HG03280 (cell line): ENCODE data around the gene IFI27.

Experiments
- ATAC-seq: cut with Tn5 transposase; IDR thresholded peaks from one replicate; pipeline ENCODE4 v1.9.1; 2021; ENCODE audit warnings: mild to moderate bottlenecking, moderate library complexity; ENCODE audit not compliant: unreplicated experiment

Gene IFI27

GRCh38 chr14:94102768-94103482, 7.6 kb upstream of the IFI27 start:
- no peak for ATAC-seq

- ATAC-seq = no peak
These were observed 6.9 kb upstream of the IFI27 start for GRCh38 chr14:94103554-94104150.

GRCh38 chr14:94104731-94105130, 5.8 kb upstream of the IFI27 start:
- no peak for ATAC-seq

- ATAC-seq = no peak
These were observed 653 bp upstream of the IFI27 start for GRCh38 chr14:94109915-94110250.

- ATAC-seq = no peak
These were observed 950 bp downstream of the IFI27 start for GRCh38 chr14:94111276-94112095.

GRCh38 chr14:94112513-94113063, 2.1 kb downstream of the IFI27 start:
- ATAC-seq = no peak

GRCh38 chr14:94113073-94113472, 2.5 kb downstream of the IFI27 start:
- ATAC-seq = no peak

GRCh38 chr14:94113490-94113889, 3.0 kb downstream of the IFI27 start:
- ATAC-seq = no peak

- ATAC-seq = no peak
These were observed 3.5 kb downstream of the IFI27 start for GRCh38 chr14:94113908-94114588.

GRCh38 chr14:94114589-94115057, 4.1 kb downstream of the IFI27 start:
- ATAC-seq = no peak

- no peak for ATAC-seq
These were observed 4.6 kb downstream of the IFI27 start for GRCh38 chr14:94115058-94115591.

GRCh38 chr14:94115631-94116030, 5.1 kb downstream of the IFI27 start:
- no peak for ATAC-seq

GRCh38 chr14:94116701-94117100, 6.2 kb downstream of the IFI27 start:
- ATAC-seq = no peak

- no peak for ATAC-seq
These were observed 7.3 kb downstream of the IFI27 start for GRCh38 chr14:94117856-94118255.

GRCh38 chr14:94119071-94119470, 8.5 kb downstream of the IFI27 start:
- no peak for ATAC-seq

- no peak for ATAC-seq
These were observed 10.3 kb downstream of the IFI27 start for GRCh38 chr14:94120667-94121340.

GRCh38 chr14:94121485-94121884, 10.9 kb downstream of the IFI27 start:
- no peak for ATAC-seq

- no peak for ATAC-seq
These were observed 11.9 kb downstream of the IFI27 start for GRCh38 chr14:94122438-94122837.

GRCh38 chr14:94123296-94123695, 12.8 kb downstream of the IFI27 start:
- no peak for ATAC-seq

- no peak for ATAC-seq
These were observed 13.3 kb downstream of the IFI27 start for GRCh38 chr14:94123868-94124267.
